Adrenal gland (tissue), 12 donors: ENCODE data around the gene HNRNPUL1. TPM values are rescaled to one million over a fixed set of nuclear protein-coding genes. Genes with fewer than 3 reads are reported as not detected.

Experiments used
- DNase-seq, 7 donors: peaks; one replicate each; pipeline ENCODE4 v3.0.0-alpha.2; 2019 to 2020
- H3K27ac ChIP-seq, 5 donors: fragments of 200-600 bp; sonication (generic) in 4 of 5; 1 replicate in 3 of 5; 2 replicates in 2 of 5; pipeline versions ENCODE4 v1.5.1 to v1.8.0; 2016 to 2020; ENCODE audit warnings: mild to moderate bottlenecking in 1 of 5
- H3K27me3 ChIP-seq: fragments of 200-600 bp; 2 replicates; pipeline ENCODE4 v1.8.0; 2021
- H3K36me3 ChIP-seq, 2 donors: fragments of 200-600 bp; replicated peaks in 1 of 2; 1 replicate in 1 of 2; 2 replicates in 1 of 2; pipeline versions ENCODE4 v1.5.1 to v1.8.0; 2018 to 2022
- H3K4me1 ChIP-seq, 2 donors: fragments of 200-600 bp; replicated peaks in 1 of 2; 1 replicate in 1 of 2; 2 replicates in 1 of 2; pipeline versions ENCODE4 v1.5.1 to v1.8.0; 2018 to 2021
- H3K4me3 ChIP-seq, 4 donors: fragments of 200-600 bp; sonication (generic) in 3 of 4; one replicate each; pipeline ENCODE4 v1.5.1; 2016 to 2018
- H3K9me3 ChIP-seq, 3 donors: fragments of 200-600 bp; sonication (generic) in 1 of 3; replicated peaks in 1 of 3; 1 replicate in 2 of 3; 2 replicates in 1 of 3; pipeline versions ENCODE4 v1.5.1 to v1.8.0; 2016 to 2021
- POLR2A ChIP-seq, 2 donors: fragments of 450-650 bp; IDR thresholded peaks; one replicate each; pipeline ENCODE4 v1.6.1; 2017; ENCODE audit warnings: antibody characterized with exemption in 2 of 2, mild to moderate bottlenecking in 2 of 2, moderate library complexity in 1 of 2
- WGBS, 4 donors: extraction: QIAGEN DNeasy Blood & Tissue Kit in 2 of 4; methylation state at CpG; one replicate each; pipeline versions ENCODE4 v1.1.5 to v1.1.7; 2013 to 2017; 5-methylcytosine and 5-hydroxymethylcytosine counted together
- intact Hi-C, 2 donors: fragments of 100-400 bp; cut with DNase I; formaldehyde crosslinking; loops; one replicate each; pipeline versions ENCODE4 v1.14.1 to v1.15.0; 2022 to 2023
- polyA plus RNA-seq, 3 donors: library from polyadenylated mRNA; stranded (reverse); fragments of 200-250 nt in 2 of 3; fragments of 350-450 nt in 1 of 3; fragmentation: Illumina TruSeq in 1 of 3; extraction: RNeasy Lipid Tissue Mini Kit (QIAGEN cat#74804) in 1 of 3; gene quantifications; one replicate each; pipeline ENCODE4 v1.2.3, GENCODE V29; 2013 to 2014
- total RNA-seq, 9 donors: library from RNA; depleted of rRNA in 4 of 9; stranded (reverse); fragments of >200 nt in 4 of 9; fragments of 120-200 nt in 1 of 9; fragmentation: NEBNext Ultra II Directional in 1 of 9; extraction: Animal tissue kit (Norgen Biotek cat#: 25700) in 1 of 9; gene quantifications; one replicate each; pipeline versions ENCODE4 v1.1.0 to v1.2.4, GENCODE V29; 2013 to 2023
- TF ChIP-seq, protein P1 (sequence below), 6 experiments: fragments of 450-650 bp in 4 of 6; fragments of 200-600 bp in 2 of 6; sonication (generic) in 1 of 6; IDR thresholded peaks; 1 replicate in 5 of 6; 2 replicates in 1 of 6; pipeline versions ENCODE4 v1.5.1 to v1.8.0; 2016 to 2021; ENCODE audit warnings: antibody characterized with exemption in 6 of 6, mild to moderate bottlenecking in 2 of 6, moderate library complexity in 1 of 6
- donor health status: healthy with polysubstance abuse.
- donor health status: Bipolar disorder and iron deficiency.
- donor health status: DM: yes; HTN: yes; CAD: no.
- donor health status: DM: no; HTN: no; CAD: no.
- donor health status: DM: no; HTN: no; CAD: no.
- donor health status: DM: yes; HTN: yes; CAD: no.

The HNRNPUL1 gene
- total and polyA plus RNA-seq, 12 donors = 55.8 to 175 (median 142) TPM

GRCh38 chr19:41249707-41250423 lies 14.3 kb upstream of the HNRNPUL1 start:
- no peak for DNase-seq
- WGBS, 4 donors = 86 to 95% (median 91%) methylated on average over 9 of the region's 9 CpGs
- Histone ChIP-seq H3K27me3 (no peaks in the 10 kb centered on the region), H3K4me3 (no peak overlapping the region), H3K9me3 (no peaks in the 10 kb centered on the region), H3K36me3 (peaks cover 0 to 85% of the 10 kb centered on the region in 2 donors), H3K4me1 (no peaks in the 10 kb centered on the region), H3K27ac (no peak overlapping the region)
- TF ChIP-seq, protein P1, sequence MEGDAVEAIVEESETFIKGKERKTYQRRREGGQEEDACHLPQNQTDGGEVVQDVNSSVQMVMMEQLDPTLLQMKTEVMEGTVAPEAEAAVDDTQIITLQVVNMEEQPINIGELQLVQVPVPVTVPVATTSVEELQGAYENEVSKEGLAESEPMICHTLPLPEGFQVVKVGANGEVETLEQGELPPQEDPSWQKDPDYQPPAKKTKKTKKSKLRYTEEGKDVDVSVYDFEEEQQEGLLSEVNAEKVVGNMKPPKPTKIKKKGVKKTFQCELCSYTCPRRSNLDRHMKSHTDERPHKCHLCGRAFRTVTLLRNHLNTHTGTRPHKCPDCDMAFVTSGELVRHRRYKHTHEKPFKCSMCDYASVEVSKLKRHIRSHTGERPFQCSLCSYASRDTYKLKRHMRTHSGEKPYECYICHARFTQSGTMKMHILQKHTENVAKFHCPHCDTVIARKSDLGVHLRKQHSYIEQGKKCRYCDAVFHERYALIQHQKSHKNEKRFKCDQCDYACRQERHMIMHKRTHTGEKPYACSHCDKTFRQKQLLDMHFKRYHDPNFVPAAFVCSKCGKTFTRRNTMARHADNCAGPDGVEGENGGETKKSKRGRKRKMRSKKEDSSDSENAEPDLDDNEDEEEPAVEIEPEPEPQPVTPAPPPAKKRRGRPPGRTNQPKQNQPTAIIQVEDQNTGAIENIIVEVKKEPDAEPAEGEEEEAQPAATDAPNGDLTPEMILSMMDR (IDR thresholded peaks at IDR 0.05) = no peak
- intact Hi-C loops = loop anchor here in 1 of 2 donors (5.0 kb wide), 1 partner anchor 43 kb away; no protein-coding TSS in a partner anchor

- peaks cover 0 to 89% of the 10 kb centered on the region in 2 donors for H3K36me3 ChIP-seq
- no peak for DNase-seq
- H3K4me3 ChIP-seq = no peak overlapping the region
- H3K27ac ChIP-seq = no peak overlapping the region
- H3K27me3 ChIP-seq = no peaks in the 10 kb centered on the region
- no peak for TF ChIP-seq POLR2A (IDR thresholded peaks at IDR 0.05)
- TF ChIP-seq, protein P1 (IDR thresholded peaks at IDR 0.05) = no peak
- WGBS, 4 donors = 94 to 100% (median 98%) methylated on average over 4 to 6 of the region's 6 CpGs
- no peaks in the 10 kb centered on the region for H3K4me1 ChIP-seq
- intact Hi-C loops = loop anchor here in 1 of 2 donors (5.0 kb wide), 1 partner anchor 46 kb away; no protein-coding TSS in a partner anchor
- no peaks in the 10 kb centered on the region for H3K9me3 ChIP-seq
These were observed 10.5 kb upstream of the HNRNPUL1 start for GRCh38 chr19:41253660-41254059.

- intact Hi-C loops = no loop called here
- TF ChIP-seq POLR2A (IDR thresholded peaks at IDR 0.05) = no peak
- TF ChIP-seq, protein P1 (IDR thresholded peaks at IDR 0.05) = no peak
- Histone ChIP-seq H3K27ac (no peak overlapping the region), H3K36me3 (peaks cover 0 to 85% of the 10 kb centered on the region in 2 donors), H3K27me3 (no peaks in the 10 kb centered on the region), H3K4me3 (no peak overlapping the region), H3K4me1 (no peaks in the 10 kb centered on the region), H3K9me3 (no peaks in the 10 kb centered on the region)
- no peak for DNase-seq
These were observed 9.0 kb upstream of the HNRNPUL1 start for GRCh38 chr19:41255171-41255570.

DNA sequence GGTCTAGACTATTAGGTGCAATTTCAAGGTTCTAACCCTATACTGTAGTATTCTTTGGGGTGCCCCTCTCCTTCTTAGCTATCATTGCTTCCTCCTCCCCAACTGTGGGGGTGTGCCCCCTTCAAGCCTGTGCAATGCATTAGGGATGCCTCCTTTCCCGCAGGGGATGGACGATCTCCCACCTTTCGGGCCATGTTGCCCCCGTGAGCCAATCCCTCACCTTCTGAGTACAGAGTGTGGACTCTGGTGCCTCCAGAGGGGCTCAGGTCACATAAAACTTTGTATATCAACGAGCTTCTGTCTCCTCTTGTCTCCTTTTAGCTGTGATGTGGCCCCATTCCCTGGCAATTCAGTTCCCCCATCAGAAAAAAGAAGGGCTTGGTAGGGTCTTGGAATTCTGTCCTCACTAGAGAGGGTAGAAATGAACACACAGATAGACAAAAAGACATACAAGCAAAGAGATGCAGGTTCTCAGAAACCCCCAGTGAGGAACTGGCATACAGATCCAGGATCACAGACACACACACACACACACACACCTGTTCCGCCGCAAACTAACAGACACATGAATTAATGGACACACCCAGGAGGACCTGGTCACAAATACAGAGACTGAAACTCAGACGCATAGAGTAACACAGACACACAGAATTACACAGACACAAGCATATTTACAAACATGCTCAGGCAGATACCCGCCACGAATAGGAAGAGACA lies 2.5 kb upstream of the HNRNPUL1 start:
- Histone ChIP-seq H3K27ac (peak overlapping the region in 4 of 5 donors; percentile 34 to 100 (median 94)), H3K4me3 (peak overlapping the region in 2 of 4 donors; percentile 18 to 71), H3K36me3 (peaks cover 0 to 32% of the 10 kb centered on the region in 2 donors), H3K9me3 (no peaks in the 10 kb centered on the region), H3K27me3 (no peaks in the 10 kb centered on the region), H3K4me1 (peaks cover 16 to 19% of the 10 kb centered on the region in 2 donors)
- TF ChIP-seq, protein P1 (IDR thresholded peaks at IDR 0.05) = no peak
- TF ChIP-seq POLR2A (IDR thresholded peaks at IDR 0.05) = no peak
- DNase-seq = peak in 2 of 7 donors; percentile 12 to 39
- WGBS, 4 donors = 59 to 62% (median 61%) methylated on average over 9 to 10 of the region's 10 CpGs
- intact Hi-C loops = loop anchor here in 1 of 2 donors (2.0 kb wide), 1 partner anchor 59 kb away; no protein-coding TSS in a partner anchor
